Mesenchymal stem cell (in vitro differentiated cells and primary cell): Measurements from ENCODE around the gene KLF5.
A peak's percentile ranks its signal among the peaks of the same experiment; 100 is the strongest.

Experiments used
- DNase-seq: peaks from one replicate; pipeline ENCODE4 v3.0.0-alpha.2; 2013
- H2AFZ ChIP-seq: one replicate; pipeline ENCODE4 v1.6.1; 2013; ENCODE audit warnings: low read depth, mild to moderate bottlenecking, control low read depth, inconsistent platforms, low read length, moderate library complexity
- H2AK5ac ChIP-seq: 2 replicates; pipeline ENCODE4 v1.6.1; 2013; ENCODE audit warnings: low read length, moderate library complexity, mild to moderate bottlenecking, inconsistent platforms; ENCODE audit not compliant: severe bottlenecking
- H2BK120ac ChIP-seq: one replicate; pipeline ENCODE4 v1.6.1; 2013; ENCODE audit warnings: low read depth, mild to moderate bottlenecking, inconsistent platforms, low read length, moderate library complexity
- H2BK12ac ChIP-seq, 2 experiments: one replicate each; pipeline ENCODE4 v1.6.1; 2013; ENCODE audit warnings: inconsistent platforms in 2 of 2, low read length in 2 of 2, mild to moderate bottlenecking in 2 of 2, moderate library complexity in 2 of 2, control low read depth in 1 of 2
- H2BK15ac ChIP-seq: one replicate; pipeline ENCODE4 v1.6.1; 2013; ENCODE audit warnings: mild to moderate bottlenecking, low read depth, inconsistent platforms; ENCODE audit not compliant: poor library complexity, severe bottlenecking
- H2BK5ac ChIP-seq: 2 replicates; pipeline ENCODE4 v1.6.1; 2013; ENCODE audit warnings: low read depth, mild to moderate bottlenecking, low read length, control low read depth, inconsistent platforms; ENCODE audit not compliant: poor library complexity, severe bottlenecking
- H3K14ac ChIP-seq, 2 experiments: one replicate each; pipeline ENCODE4 v1.6.1; 2013; ENCODE audit warnings: inconsistent platforms in 2 of 2, low read length in 2 of 2, control low read depth in 1 of 2, mild to moderate bottlenecking in 1 of 2, moderate library complexity in 1 of 2
- H3K18ac ChIP-seq, 2 experiments: one replicate each; pipeline ENCODE4 v1.6.1; 2013; ENCODE audit warnings: inconsistent platforms in 2 of 2, low read length in 2 of 2, control low read depth in 1 of 2, low read depth in 1 of 2, mild to moderate bottlenecking in 1 of 2
- H3K23ac ChIP-seq, 2 experiments: one replicate each; pipeline ENCODE4 v1.6.1; 2013; ENCODE audit warnings: inconsistent platforms in 2 of 2, low read length in 2 of 2, mild to moderate bottlenecking in 2 of 2, moderate library complexity in 2 of 2, control low read depth in 1 of 2
- H3K27ac ChIP-seq: 2 replicates; pipeline ENCODE4 v1.5.1; 2013; ENCODE audit warnings: mild to moderate bottlenecking, moderate library complexity, low read length, control low read depth, inconsistent platforms; ENCODE audit not compliant: poor library complexity, severe bottlenecking
- H3K27me3 ChIP-seq, 2 experiments: 2 replicates each; pipeline versions ENCODE4 v1.6.1 to v1.7.0; 2013; ENCODE audit warnings: low read length in 2 of 2, mild to moderate bottlenecking in 2 of 2, moderate library complexity in 2 of 2, control low read depth in 1 of 2, inconsistent platforms in 1 of 2; ENCODE audit not compliant: control insufficient read depth in 1 of 2, insufficient read depth in 1 of 2
- H3K36me3 ChIP-seq, 2 experiments: 2 replicates each; pipeline versions ENCODE4 v1.6.1 to v1.7.0; 2013; ENCODE audit warnings: low read length in 2 of 2, control low read depth in 1 of 2, inconsistent platforms in 1 of 2, low read depth in 1 of 2, mild to moderate bottlenecking in 1 of 2; ENCODE audit not compliant: insufficient read depth in 2 of 2, control insufficient read depth in 1 of 2
- H3K4ac ChIP-seq, 2 experiments: one replicate each; pipeline ENCODE4 v1.6.1; 2013; ENCODE audit warnings: inconsistent platforms in 2 of 2, low read length in 2 of 2, mild to moderate bottlenecking in 2 of 2, moderate library complexity in 2 of 2, control low read depth in 1 of 2, low read depth in 1 of 2
- H3K4me1 ChIP-seq: 2 replicates; pipeline ENCODE4 v1.6.1; 2013; ENCODE audit warnings: low read depth, low read length, control low read depth; ENCODE audit not compliant: control insufficient read depth, insufficient read depth
- H3K4me2 ChIP-seq: 2 replicates; pipeline ENCODE4 v1.6.1; 2013; ENCODE audit warnings: low read length, mild to moderate bottlenecking, inconsistent platforms; ENCODE audit not compliant: poor library complexity, severe bottlenecking
- H3K4me3 ChIP-seq, 2 experiments: 2 replicates each; pipeline versions ENCODE4 v1.5.1 to v1.7.0; 2013; ENCODE audit warnings: low read length in 2 of 2, mild to moderate bottlenecking in 2 of 2, control low read depth in 1 of 2, low read depth in 1 of 2; ENCODE audit not compliant: insufficient read depth in 1 of 2
- H3K79me1 ChIP-seq: replicated peaks from 2 replicates; pipeline ENCODE4 v1.6.1; 2013; ENCODE audit warnings: mild to moderate bottlenecking, control low read depth, low read length, inconsistent platforms; ENCODE audit not compliant: poor library complexity, severe bottlenecking
- H3K9ac ChIP-seq: 2 replicates; pipeline ENCODE4 v1.7.0; 2013; ENCODE audit warnings: mild to moderate bottlenecking, low read length, moderate library complexity
- H3K9me3 ChIP-seq: 2 replicates; pipeline ENCODE4 v1.7.0; 2013; ENCODE audit warnings: mild to moderate bottlenecking, low read length; ENCODE audit not compliant: control insufficient read depth
- H4K8ac ChIP-seq: one replicate; pipeline ENCODE4 v1.6.1; 2013; ENCODE audit warnings: inconsistent platforms, mild to moderate bottlenecking, low read length, moderate library complexity
- H4K91ac ChIP-seq: one replicate; pipeline ENCODE4 v1.6.1; 2013; ENCODE audit warnings: mild to moderate bottlenecking, low read length, inconsistent platforms
- WGBS: methylation state at CpG from one replicate; pipeline ENCODE4 v1.1.7; 2013; ENCODE audit warnings: mixed read lengths; 5-methylcytosine and 5-hydroxymethylcytosine counted together

KLF5 gene

DNA sequence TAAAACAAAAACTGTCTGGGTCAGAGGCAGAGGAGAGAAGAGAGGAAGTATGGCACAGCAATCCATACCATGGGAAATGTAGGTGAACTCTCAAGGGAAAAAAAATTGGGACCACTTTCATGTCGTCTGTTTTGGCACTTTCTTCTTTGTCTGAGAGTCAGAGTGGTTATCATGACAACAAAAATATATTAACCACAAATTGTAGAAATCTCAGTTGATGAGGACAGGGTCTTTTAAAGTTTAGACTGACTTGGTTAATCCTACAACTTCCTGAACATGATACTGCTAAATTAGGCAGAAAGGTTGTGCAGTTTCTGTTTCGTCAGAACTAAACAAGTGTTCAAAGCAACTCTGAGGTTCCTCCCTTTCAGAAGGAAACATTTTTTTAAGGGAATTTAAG is 15.2 kb downstream of the KLF5 start:
- Histone ChIP-seq H4K91ac (no peak overlapping the region), H2BK12ac (no peak overlapping the region), H3K79me1 (peaks cover 6% of the 10 kb centered on the region), H3K9ac (no peak overlapping the region), H2BK5ac (no peak overlapping the region), H3K14ac (no peak overlapping the region), H3K18ac (no peak overlapping the region), H3K9me3 (no peaks in the 10 kb centered on the region), H3K36me3 (peaks cover 0 to 3% of the 10 kb centered on the region in 2 experiments), H3K23ac (no peak overlapping the region), H2AFZ (no peak overlapping the region), H3K4me3 (no peak overlapping the region), H3K27me3 (no peaks in the 10 kb centered on the region), H2BK15ac (no peak overlapping the region), H3K27ac (no peak overlapping the region), H2AK5ac (no peak overlapping the region), H3K4me1 (peaks cover 1% of the 10 kb centered on the region), H2BK120ac (no peak overlapping the region), H3K4me2 (no peak overlapping the region), H4K8ac (no peak overlapping the region), H3K4ac (no peak overlapping the region)
- whole genome bisulfite sequencing: no CpG with 5 or more reads among the region's 2 CpGs
- DNase-seq: no peak

DNA sequence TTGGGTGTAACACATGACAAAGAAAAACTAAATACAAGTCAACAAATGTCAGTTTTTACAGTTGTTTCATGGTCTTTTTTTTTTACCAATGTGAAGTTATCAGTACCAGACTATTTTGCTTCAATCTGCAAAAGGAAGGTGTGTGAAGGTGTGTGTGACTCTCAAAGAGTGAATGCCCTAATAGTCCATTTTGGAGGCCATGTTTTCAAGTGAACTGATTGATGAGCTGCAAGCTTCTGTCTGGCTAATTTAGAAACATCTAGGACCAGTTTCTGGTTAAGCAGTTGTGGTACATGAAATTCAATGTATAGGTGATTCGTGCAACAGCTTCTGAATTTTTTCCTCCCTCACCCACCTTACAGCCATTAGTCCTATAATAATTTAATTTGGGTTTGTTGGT is 16.1 kb downstream of the KLF5 start:
- no CpG with 5 or more reads among the region's 1 CpG for WGBS

GRCh38 chr13:73075546-73075945 is 16.7 kb downstream of the KLF5 start:
- Histone ChIP-seq H2BK120ac (no peak overlapping the region), H3K4me2 (no peak overlapping the region), H3K23ac (no peak overlapping the region), H4K91ac (no peak overlapping the region), H2AFZ (no peak overlapping the region), H3K79me1 (peaks cover 4% of the 10 kb centered on the region), H3K27me3 (no peaks in the 10 kb centered on the region), H3K36me3 (peaks cover 0 to 3% of the 10 kb centered on the region in 2 experiments), H2BK5ac (no peak overlapping the region), H3K9me3 (no peaks in the 10 kb centered on the region), H3K4me1 (peaks cover 1% of the 10 kb centered on the region), H3K4me3 (no peak overlapping the region), H3K9ac (no peak overlapping the region), H3K27ac (no peak overlapping the region), H2AK5ac (no peak overlapping the region), H4K8ac (peak overlapping the region; percentile 74), H3K18ac (no peak overlapping the region), H2BK12ac (no peak overlapping the region), H2BK15ac (peak overlapping the region; percentile 67), H3K4ac (peak overlapping the region in 1 of 2 experiments; percentile 46), H3K14ac (no peak overlapping the region)
- DNase-seq: no peak
- WGBS: 34% methylated on average over 16 of the region's 18 CpGs

More for the DNA sequence above, 16.1 kb downstream of the KLF5 start:
- Histone ChIP-seq H3K36me3 (peaks cover 0 to 3% of the 10 kb centered on the region in 2 experiments), H3K4me2 (no peak overlapping the region), H4K8ac (no peak overlapping the region), H3K4me3 (no peak overlapping the region), H3K9me3 (no peaks in the 10 kb centered on the region), H2AK5ac (no peak overlapping the region), H3K14ac (no peak overlapping the region), H4K91ac (no peak overlapping the region), H3K9ac (no peak overlapping the region), H2BK15ac (no peak overlapping the region), H2BK12ac (no peak overlapping the region), H2BK120ac (no peak overlapping the region), H3K27ac (no peak overlapping the region), H2AFZ (no peak overlapping the region), H3K4me1 (peaks cover 1% of the 10 kb centered on the region), H3K79me1 (peaks cover 6% of the 10 kb centered on the region), H2BK5ac (no peak overlapping the region), H3K23ac (no peak overlapping the region), H3K4ac (no peak overlapping the region), H3K27me3 (no peaks in the 10 kb centered on the region), H3K18ac (no peak overlapping the region)
- DNase-seq: no peak

- no peak overlapping the region for H2BK15ac ChIP-seq
- DNase-seq: no peak
Observed at GRCh38 chr13:73075954-73076353, 17.1 kb downstream of the KLF5 start.

More at GRCh38 chr13:73075954-73076353, 17.1 kb downstream of the KLF5 start:
- Histone ChIP-seq H2BK5ac (no peak overlapping the region), H3K27ac (no peak overlapping the region), H3K4me1 (peaks cover 1% of the 10 kb centered on the region), H3K23ac (no peak overlapping the region), H3K14ac (no peak overlapping the region), H3K9ac (no peak overlapping the region), H2AFZ (no peak overlapping the region), H3K4me3 (no peak overlapping the region), H3K18ac (no peak overlapping the region), H3K9me3 (no peaks in the 10 kb centered on the region), H3K27me3 (no peaks in the 10 kb centered on the region), H3K36me3 (peaks cover 0 to 3% of the 10 kb centered on the region in 2 experiments), H4K91ac (no peak overlapping the region), H4K8ac (peak overlapping the region; percentile 74), H3K79me1 (peaks cover 4% of the 10 kb centered on the region), H2AK5ac (no peak overlapping the region), H2BK120ac (no peak overlapping the region), H3K4ac (no peak overlapping the region), H2BK12ac (no peak overlapping the region), H3K4me2 (no peak overlapping the region)
- WGBS: 42% methylated on average over 2 of the region's 2 CpGs
